Calu3 (cell line): ENCODE data around the gene BRIP1. TPM values are rescaled to one million over a fixed set of nuclear protein-coding genes. Genes with fewer than 3 reads are reported as not detected.
"Not testable (repeated sequence)": the region's sequence is repeated elsewhere in the genome, so short reads cannot be mapped to it uniquely, and the experiment has no call there.

ENCODE experiments used
- BruUV-seq: library from RNA; stranded (reverse); fragments of 400-500 nt; replicated peaks from 2 replicates; lab custom pipeline; 2021; lab: Mats Ljungman, UMichigan
- CTCF ChIA-PET: fragments of 300-600 bp; sonication (Branson Sonifier 250); formaldehyde crosslinking; loops from one replicate; lab custom pipeline; 2022; ENCODE audit warnings: antibody characterized with exemption; lab: Charles Lee
- DNase-seq: peaks from one replicate; pipeline ENCODE4 v3.0.0; 2022
- H3K27ac Mint-ChIP-seq: one replicate; pipeline ENCODE4 v1.8.0; 2022; ENCODE audit warnings: mixed read lengths; ENCODE audit not compliant: unreplicated experiment
- H3K27me3 Mint-ChIP-seq: one replicate; pipeline ENCODE4 v1.8.0; 2022; ENCODE audit warnings: mixed read lengths; ENCODE audit not compliant: unreplicated experiment
- H3K36me3 Mint-ChIP-seq: one replicate; pipeline ENCODE4 v1.8.0; 2022; ENCODE audit warnings: mild to moderate bottlenecking, moderate library complexity, mixed read lengths; ENCODE audit not compliant: insufficient read depth, unreplicated experiment
- H3K4me1 Mint-ChIP-seq: one replicate; pipeline ENCODE4 v1.8.0; 2022; ENCODE audit warnings: mild to moderate bottlenecking, low read depth, mixed read lengths; ENCODE audit not compliant: unreplicated experiment
- H3K4me3 Mint-ChIP-seq: one replicate; pipeline ENCODE4 v1.8.0; 2022; ENCODE audit warnings: mild to moderate bottlenecking, low read depth, moderate library complexity, mixed read lengths; ENCODE audit not compliant: unreplicated experiment
- H3K9me3 Mint-ChIP-seq: one replicate; pipeline ENCODE4 v1.8.0; 2022; ENCODE audit warnings: low read depth, mixed read lengths; ENCODE audit not compliant: unreplicated experiment
- intact Hi-C: fragments of 100-400 bp; cut with micrococcal nuclease; formaldehyde crosslinking; loops from one replicate; pipeline ENCODE4 v1.10.0; 2022; ENCODE audit not compliant: unreplicated experiment
- total RNA-seq: library from RNA; stranded (reverse); gene quantifications from 2 replicates; pipeline ENCODE4 v1.2.3, GENCODE V29; 2022
- TF ChIP-seq, protein P1 (sequence below): fragments of 200-600 bp; IDR thresholded peaks from one replicate; pipeline ENCODE4 v1.8.0; 2022; ENCODE audit warnings: antibody characterized with exemption; ENCODE audit not compliant: unreplicated experiment

Gene BRIP1
- total RNA-seq, 1 experiment from 2014 or later: 12.3 TPM

DNA sequence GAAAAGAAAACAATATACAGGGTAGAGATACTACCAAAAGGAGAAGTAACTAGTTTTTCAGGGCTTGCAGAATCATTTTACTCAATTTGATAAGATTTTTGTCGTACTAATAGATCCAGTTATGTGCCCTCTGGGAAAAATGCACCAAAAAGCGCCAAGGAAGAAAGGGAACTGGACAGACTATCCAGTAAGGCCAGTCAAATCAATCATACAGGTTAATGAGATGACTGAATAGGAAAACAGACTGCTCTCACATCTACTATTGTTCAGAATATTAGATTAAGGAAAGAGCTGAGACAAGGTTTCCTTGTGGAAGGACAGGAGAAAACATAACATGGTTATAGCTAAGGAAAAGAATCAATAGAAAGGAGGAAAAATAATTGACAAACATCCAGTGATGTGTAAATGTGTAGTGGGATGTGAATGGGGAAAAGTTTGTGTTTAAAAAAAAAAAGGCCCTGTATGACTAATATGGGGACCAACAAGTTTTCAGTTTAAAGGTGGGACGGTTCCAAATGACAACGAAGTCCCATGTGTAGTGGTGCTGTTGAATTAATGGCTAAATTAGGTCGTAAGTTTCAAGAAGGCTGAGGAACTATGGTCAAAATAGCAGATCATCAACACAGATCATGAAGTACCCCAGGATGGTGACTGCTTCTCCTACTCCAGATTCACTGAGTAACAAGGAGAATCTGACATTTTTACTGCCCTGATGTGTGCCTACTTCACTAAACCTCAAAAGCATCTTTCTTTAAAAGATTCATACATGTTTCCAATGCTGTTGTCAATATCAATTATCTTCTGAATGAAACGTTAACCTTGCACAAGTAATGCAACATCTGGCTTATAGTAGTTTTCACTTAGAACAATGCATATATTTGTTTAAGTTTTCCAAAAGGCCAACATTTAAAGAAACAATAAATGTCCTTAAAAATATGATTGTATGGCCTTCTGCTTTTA, 40.7 kb downstream of the BRIP1 start:
- intact Hi-C loops: no loop called here
- BruUV-seq: no TSS peak
- no peak overlapping the region for H3K4me3 Mint-ChIP-seq
- TF ChIP-seq, protein P1, sequence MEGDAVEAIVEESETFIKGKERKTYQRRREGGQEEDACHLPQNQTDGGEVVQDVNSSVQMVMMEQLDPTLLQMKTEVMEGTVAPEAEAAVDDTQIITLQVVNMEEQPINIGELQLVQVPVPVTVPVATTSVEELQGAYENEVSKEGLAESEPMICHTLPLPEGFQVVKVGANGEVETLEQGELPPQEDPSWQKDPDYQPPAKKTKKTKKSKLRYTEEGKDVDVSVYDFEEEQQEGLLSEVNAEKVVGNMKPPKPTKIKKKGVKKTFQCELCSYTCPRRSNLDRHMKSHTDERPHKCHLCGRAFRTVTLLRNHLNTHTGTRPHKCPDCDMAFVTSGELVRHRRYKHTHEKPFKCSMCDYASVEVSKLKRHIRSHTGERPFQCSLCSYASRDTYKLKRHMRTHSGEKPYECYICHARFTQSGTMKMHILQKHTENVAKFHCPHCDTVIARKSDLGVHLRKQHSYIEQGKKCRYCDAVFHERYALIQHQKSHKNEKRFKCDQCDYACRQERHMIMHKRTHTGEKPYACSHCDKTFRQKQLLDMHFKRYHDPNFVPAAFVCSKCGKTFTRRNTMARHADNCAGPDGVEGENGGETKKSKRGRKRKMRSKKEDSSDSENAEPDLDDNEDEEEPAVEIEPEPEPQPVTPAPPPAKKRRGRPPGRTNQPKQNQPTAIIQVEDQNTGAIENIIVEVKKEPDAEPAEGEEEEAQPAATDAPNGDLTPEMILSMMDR: no peak
- H3K27ac Mint-ChIP-seq: no peak overlapping the region
- DNase-seq: no peak
- CTCF ChIA-PET: interaction anchor here (0.6 kb wide), 1 partner anchor 18 kb away, joined by 5 read pairs; no protein-coding TSS in a partner anchor
- peaks cover 5% of the 10 kb centered on the region for H3K36me3 Mint-ChIP-seq
- H3K27me3 Mint-ChIP-seq: no peaks in the 10 kb centered on the region
- no peaks in the 10 kb centered on the region for H3K4me1 Mint-ChIP-seq
- no peaks in the 10 kb centered on the region for H3K9me3 Mint-ChIP-seq

GRCh38 chr17:61821655-61822054, 41.7 kb downstream of the BRIP1 start:
- Mint-ChIP-seq H3K36me3 (peaks cover 5% of the 10 kb centered on the region), H3K9me3 (no peaks in the 10 kb centered on the region), H3K4me1 (no peaks in the 10 kb centered on the region), H3K27ac (no peak overlapping the region), H3K4me3 (no peak overlapping the region), H3K27me3 (no peaks in the 10 kb centered on the region)
- CTCF ChIA-PET: no interaction called here
- no TSS peak for BruUV-seq
- DNase-seq: no peak
- TF ChIP-seq, protein P1: no peak
- intact Hi-C loops: no loop called here

GRCh38 chr17:61819265-61819664, 44.1 kb downstream of the BRIP1 start:
- BruUV-seq, H3K27me3 Mint-ChIP-seq, H3K36me3 Mint-ChIP-seq, H3K4me3 Mint-ChIP-seq, CTCF ChIA-PET, H3K9me3 Mint-ChIP-seq, DNase-seq, H3K4me1 Mint-ChIP-seq, H3K27ac Mint-ChIP-seq, intact Hi-C loops: not testable (repeated sequence)

DNA sequence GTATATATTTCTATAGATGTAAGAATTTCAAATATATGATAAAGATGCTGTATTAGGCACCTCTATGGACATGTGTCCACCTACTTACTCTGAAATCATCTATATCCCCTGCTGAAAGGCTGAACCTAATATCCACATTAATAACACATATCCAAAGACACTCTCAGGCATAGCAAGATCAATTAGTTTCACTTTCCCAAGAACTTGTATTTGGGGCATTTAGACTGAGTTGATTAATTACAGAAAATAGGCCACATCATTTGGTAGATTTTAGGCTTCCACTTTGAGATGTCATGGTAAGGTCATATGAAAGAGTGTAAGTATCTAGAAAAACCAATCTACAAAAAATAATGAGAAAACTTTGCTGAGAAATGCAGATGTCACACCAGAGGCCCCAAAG, 45.1 kb downstream of the BRIP1 start:
- H3K4me3 Mint-ChIP-seq: no peak overlapping the region
- H3K36me3 Mint-ChIP-seq: peaks cover 5% of the 10 kb centered on the region
- H3K9me3 Mint-ChIP-seq: no peaks in the 10 kb centered on the region
- TF ChIP-seq, protein P1: no peak
- no peaks in the 10 kb centered on the region for H3K4me1 Mint-ChIP-seq
- intact Hi-C loops: no loop called here
- DNase-seq: no peak
- H3K27ac Mint-ChIP-seq: no peak overlapping the region
- no peaks in the 10 kb centered on the region for H3K27me3 Mint-ChIP-seq
- no TSS peak for BruUV-seq
- CTCF ChIA-PET: no interaction called here

- no peak for DNase-seq
- TF ChIP-seq, protein P1: no peak
- Mint-ChIP-seq H3K27ac (no peak overlapping the region), H3K4me1 (no peaks in the 10 kb centered on the region), H3K27me3 (no peaks in the 10 kb centered on the region), H3K4me3 (no peak overlapping the region), H3K36me3 (peaks cover 5% of the 10 kb centered on the region), H3K9me3 (no peaks in the 10 kb centered on the region)
- CTCF ChIA-PET: no interaction called here
- BruUV-seq: no TSS peak
- intact Hi-C loops: no loop called here
Observed at GRCh38 chr17:61817452-61817851, 45.9 kb downstream of the BRIP1 start.
